ENCODE measurements around the gene AURKAIP1.

DNA sequence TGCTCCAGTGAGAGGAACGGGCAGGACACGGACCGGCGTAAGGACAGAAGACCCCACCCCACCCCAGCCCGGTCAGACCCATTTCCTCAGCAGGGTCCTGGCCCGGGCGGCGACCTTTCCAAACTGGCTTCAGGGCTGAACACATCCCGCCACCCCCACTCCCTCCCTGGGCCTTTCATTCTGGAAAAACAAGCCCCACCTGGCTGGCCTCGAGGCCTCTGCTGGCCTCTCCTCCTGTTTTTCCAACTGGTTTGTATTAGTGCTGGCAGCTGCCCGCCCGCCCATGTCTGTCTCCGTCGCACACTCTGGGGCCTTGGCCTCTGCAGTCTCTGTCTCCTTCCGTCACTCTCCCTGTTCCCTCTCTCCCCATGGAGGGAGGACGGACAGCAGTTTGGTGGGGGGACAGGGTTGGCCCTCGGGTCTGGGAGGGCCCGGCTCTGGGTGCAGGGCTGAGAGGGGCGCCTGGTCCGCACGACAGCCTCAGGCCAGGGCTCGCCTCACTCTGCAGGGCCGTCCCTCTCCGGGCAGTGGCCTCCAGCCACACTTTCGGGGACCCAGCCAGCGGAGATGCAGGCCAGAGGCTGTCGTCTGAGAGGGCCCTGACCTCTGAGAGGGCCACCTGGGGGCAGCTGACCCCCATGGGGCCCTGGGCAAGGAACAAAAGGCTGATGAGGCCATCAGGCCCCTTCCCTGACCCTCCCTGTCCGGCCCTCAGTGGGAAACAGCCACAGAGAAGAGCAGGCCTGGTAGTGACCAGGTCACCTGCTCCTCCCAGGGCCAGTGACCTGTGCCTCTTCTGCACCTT, 15.1 kb downstream of the AURKAIP1 start:
- TF ChIP-seq, protein P1, sequence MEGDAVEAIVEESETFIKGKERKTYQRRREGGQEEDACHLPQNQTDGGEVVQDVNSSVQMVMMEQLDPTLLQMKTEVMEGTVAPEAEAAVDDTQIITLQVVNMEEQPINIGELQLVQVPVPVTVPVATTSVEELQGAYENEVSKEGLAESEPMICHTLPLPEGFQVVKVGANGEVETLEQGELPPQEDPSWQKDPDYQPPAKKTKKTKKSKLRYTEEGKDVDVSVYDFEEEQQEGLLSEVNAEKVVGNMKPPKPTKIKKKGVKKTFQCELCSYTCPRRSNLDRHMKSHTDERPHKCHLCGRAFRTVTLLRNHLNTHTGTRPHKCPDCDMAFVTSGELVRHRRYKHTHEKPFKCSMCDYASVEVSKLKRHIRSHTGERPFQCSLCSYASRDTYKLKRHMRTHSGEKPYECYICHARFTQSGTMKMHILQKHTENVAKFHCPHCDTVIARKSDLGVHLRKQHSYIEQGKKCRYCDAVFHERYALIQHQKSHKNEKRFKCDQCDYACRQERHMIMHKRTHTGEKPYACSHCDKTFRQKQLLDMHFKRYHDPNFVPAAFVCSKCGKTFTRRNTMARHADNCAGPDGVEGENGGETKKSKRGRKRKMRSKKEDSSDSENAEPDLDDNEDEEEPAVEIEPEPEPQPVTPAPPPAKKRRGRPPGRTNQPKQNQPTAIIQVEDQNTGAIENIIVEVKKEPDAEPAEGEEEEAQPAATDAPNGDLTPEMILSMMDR (IDR thresholded peaks at IDR 0.05): no peak
- TF ChIP-seq POLR2A (IDR thresholded peaks at IDR 0.05; ENCODE audit: low read depth) (no peak), POLR2AphosphoS5 (IDR thresholded peaks at IDR 0.05) (peak in 1 of 2 donors; percentile 14)
